Endothelial cell of umbilical vein (primary cell): ENCODE data around the gene MAML1. TPM values are rescaled to one million over a fixed set of nuclear protein-coding genes. Genes with fewer than 3 reads are reported as not detected.

ENCODE experiments used
- BruUV-seq: library from RNA; stranded (reverse); fragments of 400-500 nt; replicated peaks from 2 replicates; lab custom pipeline; 2021; lab: Mats Ljungman, UMichigan
- CTCF ChIA-PET: fragments of 300-600, 350-600 bp; sonication (Branson Sonifier 250); formaldehyde crosslinking; loops from one replicate; lab custom pipeline; 2021; ENCODE audit warnings: antibody characterized with exemption, inconsistent platforms; lab: Charles Lee
- POLR2A ChIA-PET: fragments of 300-600, 350-600 bp; sonication (Branson Sonifier 250); formaldehyde crosslinking; loops from one replicate; lab custom pipeline; 2021; ENCODE audit warnings: antibody characterized with exemption, inconsistent platforms; lab: Charles Lee
- DNase-seq: peaks from one replicate; pipeline ENCODE4 v3.0.0-alpha.2; 2011; ENCODE audit warnings: low read depth, low spot score
- FAIRE-seq: peaks from 2 replicates; lab custom pipeline; 2011; peaks lifted over from hg19 to GRCh38; lab: Jason Lieb, UNC
- H2AFZ ChIP-seq: 2 replicates; pipeline ENCODE4 v1.6.0; 2012; ENCODE audit warnings: low read depth, low read length, control low read depth, inconsistent platforms
- H3K27ac ChIP-seq: 2 replicates; pipeline ENCODE4 v1.5.1; 2011; ENCODE audit warnings: low read depth, mild to moderate bottlenecking, control low read depth, low read length, moderate library complexity; ENCODE audit not compliant: insufficient read depth
- H3K27me3 ChIP-seq, 2 experiments: 2 replicates each; pipeline versions ENCODE4 v1.6.0 to v1.6.1; 2011; ENCODE audit warnings: low read length in 2 of 2, mixed read lengths in 1 of 2; ENCODE audit not compliant: control insufficient read depth in 2 of 2, insufficient read depth in 2 of 2
- H3K36me3 ChIP-seq, 2 experiments: 2 replicates in 1 of 2; 3 replicates in 1 of 2; pipeline ENCODE4 v1.5.1; 2011; ENCODE audit warnings: low read length in 2 of 2, mild to moderate bottlenecking in 1 of 2, moderate library complexity in 1 of 2; ENCODE audit not compliant: control insufficient read depth in 2 of 2, insufficient read depth in 2 of 2; ENCODE audit errors: extremely low read depth in 1 of 2
- H3K4me1 ChIP-seq: 3 replicates; pipeline ENCODE4 v1.5.1; 2011; ENCODE audit warnings: mild to moderate bottlenecking, low read length; ENCODE audit not compliant: control insufficient read depth, insufficient read depth; ENCODE audit errors: extremely low read depth
- H3K4me2 ChIP-seq: 2 replicates; pipeline ENCODE4 v1.6.1; 2011; ENCODE audit warnings: low read length, control low read depth, mixed read lengths; ENCODE audit not compliant: insufficient read depth
- H3K4me3 ChIP-seq, 3 experiments: fragments of 200-600 bp in 1 of 3; sonication (generic), shearing (Covaris generic) in 1 of 3; replicated peaks in 1 of 3; 2 replicates each; pipeline ENCODE4 v1.5.1; 2011 to 2016; ENCODE audit warnings: control low read depth in 3 of 3, low read length in 3 of 3, mild to moderate bottlenecking in 2 of 3, inconsistent platforms in 1 of 3, low read depth in 1 of 3, moderate library complexity in 1 of 3; ENCODE audit not compliant: insufficient read depth in 1 of 3
- H3K79me2 ChIP-seq: 2 replicates; pipeline ENCODE4 v1.6.0; 2012; ENCODE audit warnings: low read length, inconsistent platforms; ENCODE audit not compliant: control insufficient read depth, insufficient read depth
- H3K9ac ChIP-seq: replicated peaks from 2 replicates; pipeline ENCODE3; 2011; ENCODE audit warnings: low read length, control low read depth; ENCODE audit not compliant: insufficient read depth; ENCODE audit errors: extremely low read depth
- H3K9me1 ChIP-seq: replicated peaks from 3 replicates; pipeline ENCODE4 v1.6.0; 2011; ENCODE audit warnings: mild to moderate bottlenecking, low read length; ENCODE audit not compliant: control insufficient read depth, insufficient read depth; ENCODE audit errors: extremely low read depth
- H3K9me3 ChIP-seq: replicated peaks from 2 replicates; pipeline ENCODE4 v1.5.1; 2012; ENCODE audit warnings: low read length, inconsistent platforms; ENCODE audit not compliant: control insufficient read depth, insufficient read depth
- H4K20me1 ChIP-seq: replicated peaks from 2 replicates; pipeline ENCODE3; 2011; ENCODE audit warnings: mild to moderate bottlenecking, low read length; ENCODE audit not compliant: control insufficient read depth, insufficient read depth; ENCODE audit errors: extremely low read depth
- CTCF ChIP-seq, 2 donors: IDR thresholded peaks; 1 replicate in 1 of 2; 2 replicates in 1 of 2; pipeline ENCODE4 v1.5.1; 2011; ENCODE audit warnings: low read length in 2 of 2, mild to moderate bottlenecking in 2 of 2, moderate library complexity in 2 of 2, control low read depth in 1 of 2, inconsistent platforms in 1 of 2, low read depth in 1 of 2; ENCODE audit not compliant: insufficient read depth in 1 of 2; ENCODE audit errors: extremely low read depth in 1 of 2
- EZH2 ChIP-seq: IDR thresholded peaks from 2 replicates; pipeline ENCODE4 v1.6.1; 2012; ENCODE audit warnings: borderline replicate concordance, low read depth, mild to moderate bottlenecking, moderate library complexity, low read length, inconsistent platforms; ENCODE audit not compliant: severe bottlenecking
- FOS ChIP-seq: IDR thresholded peaks from 2 replicates; pipeline ENCODE4 v1.6.1; 2011; ENCODE audit warnings: mild to moderate bottlenecking, low read length, moderate library complexity, borderline replicate concordance; ENCODE audit not compliant: insufficient read depth
- GATA2 ChIP-seq: IDR thresholded peaks from 2 replicates; pipeline ENCODE4 v1.7.0; 2011; ENCODE audit warnings: low read depth, mild to moderate bottlenecking, moderate library complexity, mixed read lengths, low read length; ENCODE audit not compliant: insufficient read length, insufficient read depth
- JUN ChIP-seq: IDR thresholded peaks from 2 replicates; pipeline ENCODE4 v1.6.1; 2011; ENCODE audit warnings: borderline replicate concordance, low read depth; ENCODE audit not compliant: insufficient read length, insufficient read depth
- MAX ChIP-seq: IDR thresholded peaks from 2 replicates; pipeline ENCODE4 v1.6.1; 2011; ENCODE audit not compliant: insufficient read depth, insufficient read length
- MYC ChIP-seq: IDR thresholded peaks from one replicate; pipeline ENCODE4 v1.6.1; 2011; ENCODE audit warnings: mild to moderate bottlenecking, low read depth, low read length
- POLR2A ChIP-seq: IDR thresholded peaks from 2 replicates; pipeline ENCODE4 v1.6.1; 2012; ENCODE audit warnings: low read depth, mild to moderate bottlenecking, control low read depth, low read length
- POLR2AphosphoS5 ChIP-seq: IDR thresholded peaks from 2 replicates; pipeline ENCODE4 v1.6.1; 2012; ENCODE audit warnings: low read depth, mild to moderate bottlenecking, control low read depth, low read length, moderate library complexity; ENCODE audit not compliant: insufficient read depth
- dilution Hi-C: fragments of 300-500 bp; cut with MboI; formaldehyde crosslinking; loops from one replicate; pipeline ENCODE4 v1.15.0; 2019; ENCODE audit warnings: low sequenced_read_pairs; ENCODE audit not compliant: extremely low pct_ligation_motif_present
- intact Hi-C: fragments of 100-400 bp; cut with micrococcal nuclease; formaldehyde crosslinking; loops from one replicate; pipeline ENCODE4 v1.10.0; 2022
- polyA plus RNA-seq, 4 experiments: library from polyadenylated mRNA; depleted of rRNA in 3 of 4; stranded (reverse) in 3 of 4; unstranded in 1 of 4; fragments of >200 nt; gene quantifications; 2 replicates each; pipeline versions ENCODE4 v1.2.1 to v1.2.3, GENCODE V29; 2011 to 2012; ENCODE audit warnings: missing spikeins in 1 of 4
- total RNA-seq: library from RNA; stranded (reverse); gene quantifications from 2 replicates; pipeline ENCODE4 v1.2.3, GENCODE V29; 2021

The MAML1 gene
- total and polyA plus RNA-seq, 2 donors (not counting 3 experiments of a cell fraction or from before 2014, with no cell fraction given): 12.4 to 29.0 TPM

DNA sequence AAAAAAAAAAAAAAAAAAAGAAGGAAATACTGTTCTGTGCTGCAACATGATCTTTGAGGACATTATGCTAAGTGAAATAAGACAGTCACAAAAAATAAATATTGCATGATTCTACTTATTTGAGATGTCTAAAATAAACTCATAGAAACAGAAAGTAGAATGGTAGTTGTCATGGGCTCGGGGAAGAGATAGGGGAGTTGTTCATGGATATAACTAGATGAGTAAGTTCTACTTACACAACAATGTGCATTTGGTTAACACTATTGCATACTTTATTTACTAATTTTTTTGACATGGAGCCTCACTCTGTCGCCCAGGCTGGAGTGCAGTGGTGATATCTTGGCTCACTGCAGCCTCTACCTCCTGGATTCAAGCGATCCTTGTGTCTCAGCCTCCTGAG lies 15.2 kb downstream of the MAML1 start:
- intact Hi-C loops: no loop called here
- H3K79me2 ChIP-seq: peaks cover 60% of the 10 kb centered on the region
- FAIRE-seq: no peak
- DNase-seq: no peak
- ChIA-PET CTCF (no interaction called here), POLR2A (no interaction called here)
- no peaks in the 10 kb centered on the region for H4K20me1 ChIP-seq
- no peaks in the 10 kb centered on the region for H3K27me3 ChIP-seq
- dilution Hi-C loops: no loop called here
- no TSS peak for BruUV-seq
- H3K9ac ChIP-seq: no peak overlapping the region
- H3K4me3 ChIP-seq: no peak overlapping the region
- peaks cover 0 to 4% of the 10 kb centered on the region in 2 experiments for H3K36me3 ChIP-seq
- no peak overlapping the region for H3K27ac ChIP-seq
- no peaks in the 10 kb centered on the region for H3K4me1 ChIP-seq
- no peak overlapping the region for H2AFZ ChIP-seq
- no peaks in the 10 kb centered on the region for H3K9me1 ChIP-seq
- H3K4me2 ChIP-seq: no peak overlapping the region
- TF ChIP-seq POLR2A (no peak), JUN (no peak), EZH2 (no peak), FOS (no peak), MYC (no peak), CTCF (IDR thresholded peaks at IDR 0.05; ENCODE audit: extremely low read depth in 1 of 2, insufficient read depth in 1 of 2, low read depth in 1 of 2, low read length in 2 of 2) (no peak), MAX (no peak), POLR2AphosphoS5 (no peak), GATA2 (no peak)
- no peaks in the 10 kb centered on the region for H3K9me3 ChIP-seq
